Right lobe of liver (tissue), 6 donors: Measurements from ENCODE around the gene SH2D7. TPM values are rescaled to one million over a fixed set of nuclear protein-coding genes. Genes with fewer than 3 reads are reported as not detected.
A peak's percentile ranks its signal among the peaks of the same experiment; 100 is the strongest.

Experiments used
- ATAC-seq, 4 donors: fragments of 200-7000 bp; cut with Tn5 transposase; one replicate each; pipeline ENCODE4 v1.9.1; 2020; ENCODE audit warnings: mild to moderate bottlenecking in 4 of 4, moderate library complexity in 4 of 4
- DNase-seq, 3 donors: peaks; one replicate each; pipeline ENCODE4 v3.0.0-alpha.2; 2020
- H3K27ac ChIP-seq, 3 donors: fragments of 200-600 bp; one replicate each; pipeline ENCODE4 v1.8.0; 2022
- H3K27me3 ChIP-seq, 2 donors: fragments of 200-600 bp; one replicate each; pipeline ENCODE4 v1.8.0; 2022
- H3K36me3 ChIP-seq, 4 donors: fragments of 200-600 bp; sonication (generic) in 1 of 4; one replicate each; pipeline versions ENCODE4 v1.5.1 to v1.8.0; 2017 to 2022; ENCODE audit warnings: control low read depth in 1 of 4
- H3K4me1 ChIP-seq, 4 donors: fragments of 200-600 bp; sonication (generic) in 1 of 4; one replicate each; pipeline versions ENCODE4 v1.5.1 to v1.8.0; 2017 to 2022; ENCODE audit warnings: control low read depth in 1 of 4
- H3K4me3 ChIP-seq, 3 donors: fragments of 200-600 bp; one replicate each; pipeline ENCODE4 v1.8.0; 2022
- H3K9me3 ChIP-seq, 4 donors: fragments of 200-600 bp; sonication (generic) in 1 of 4; one replicate each; pipeline versions ENCODE4 v1.5.1 to v1.8.0; 2017 to 2022; ENCODE audit warnings: control low read depth in 1 of 4
- POLR2A ChIP-seq: fragments of 450-650 bp; IDR thresholded peaks from one replicate; pipeline ENCODE4 v1.6.1; 2017; ENCODE audit warnings: antibody characterized with exemption, mild to moderate bottlenecking
- WGBS: methylation state at CpG from one replicate; pipeline ENCODE4 v1.1.6; 2018; ENCODE audit warnings: low coverage, low lambda C conversion rate; ENCODE audit not compliant: insufficient coverage; ENCODE audit errors: missing lambda C conversion rate; 5-methylcytosine and 5-hydroxymethylcytosine counted together
- intact Hi-C, 2 donors: fragments of 100-400 bp; cut with DNase I; formaldehyde crosslinking; loops; one replicate each; pipeline versions ENCODE4 v1.11.2 to v1.14.1; 2022
- total RNA-seq, 6 experiments: library from RNA; depleted of rRNA in 2 of 6; stranded (reverse); fragments of >200 nt in 2 of 6; fragmentation: NEBNext Ultra II Directional in 3 of 6; extraction: Animal tissue kit (Norgen Biotek cat#: 25700) in 3 of 6; gene quantifications; one replicate each; pipeline versions ENCODE4 v1.1.0 to v1.2.4, GENCODE V29; 2016 to 2023
- TF ChIP-seq, protein P1 (sequence below), 4 donors: fragments of 200-600 bp in 3 of 4; fragments of 450-650 bp in 1 of 4; IDR thresholded peaks; one replicate each; pipeline versions ENCODE4 v1.5.1 to v1.8.0; 2016 to 2022; ENCODE audit warnings: antibody characterized with exemption in 4 of 4, mild to moderate bottlenecking in 2 of 4
- donor health status: DM: no; HTN: yes; CAD: no.
- donor health status: DM: no; HTN: no; CAD: no.
- donor health status: DM: no; HTN: no; CAD: no.
- donor health status: DM: no; HTN: yes; CAD: no.
- donor health status: DM: no; HTN: yes; CAD: no.

SH2D7 gene
- total RNA-seq, 6 experiments from 2014 or later, result not detected

DNA sequence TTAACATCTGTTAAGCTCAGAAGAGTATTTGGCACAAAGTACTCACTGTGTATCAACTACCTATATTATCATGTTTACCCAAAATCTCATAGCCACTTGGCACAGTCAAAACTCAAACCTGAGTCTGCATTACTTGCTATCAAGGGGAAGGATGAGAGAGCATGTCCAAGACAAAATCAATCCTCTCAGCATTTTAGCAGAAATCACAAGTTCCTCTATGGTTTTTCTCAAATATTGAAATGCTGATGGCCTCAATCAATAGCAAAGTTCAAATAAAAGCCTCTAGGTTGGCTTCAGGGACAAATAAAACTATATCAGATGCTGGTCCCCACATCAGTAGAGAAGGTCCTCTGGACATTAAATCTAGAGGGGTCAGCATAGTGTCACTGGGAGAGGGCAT is 29.1 kb upstream of the SH2D7 start:
- Histone ChIP-seq H3K27me3 (no peaks in the 10 kb centered on the region), H3K27ac (peak overlapping the region; percentile 82 to 99 (median 92)), H3K4me3 (no peak overlapping the region), H3K4me1 (peaks cover 0 to 87% (median 35%) of the 10 kb centered on the region in 4 donors), H3K36me3 (no peaks in the 10 kb centered on the region), H3K9me3 (no peaks in the 10 kb centered on the region)
- no peak for DNase-seq
- TF ChIP-seq POLR2A, result no peak
- TF ChIP-seq, protein P1, sequence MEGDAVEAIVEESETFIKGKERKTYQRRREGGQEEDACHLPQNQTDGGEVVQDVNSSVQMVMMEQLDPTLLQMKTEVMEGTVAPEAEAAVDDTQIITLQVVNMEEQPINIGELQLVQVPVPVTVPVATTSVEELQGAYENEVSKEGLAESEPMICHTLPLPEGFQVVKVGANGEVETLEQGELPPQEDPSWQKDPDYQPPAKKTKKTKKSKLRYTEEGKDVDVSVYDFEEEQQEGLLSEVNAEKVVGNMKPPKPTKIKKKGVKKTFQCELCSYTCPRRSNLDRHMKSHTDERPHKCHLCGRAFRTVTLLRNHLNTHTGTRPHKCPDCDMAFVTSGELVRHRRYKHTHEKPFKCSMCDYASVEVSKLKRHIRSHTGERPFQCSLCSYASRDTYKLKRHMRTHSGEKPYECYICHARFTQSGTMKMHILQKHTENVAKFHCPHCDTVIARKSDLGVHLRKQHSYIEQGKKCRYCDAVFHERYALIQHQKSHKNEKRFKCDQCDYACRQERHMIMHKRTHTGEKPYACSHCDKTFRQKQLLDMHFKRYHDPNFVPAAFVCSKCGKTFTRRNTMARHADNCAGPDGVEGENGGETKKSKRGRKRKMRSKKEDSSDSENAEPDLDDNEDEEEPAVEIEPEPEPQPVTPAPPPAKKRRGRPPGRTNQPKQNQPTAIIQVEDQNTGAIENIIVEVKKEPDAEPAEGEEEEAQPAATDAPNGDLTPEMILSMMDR (IDR thresholded peaks at IDR 0.05), result no peak
- intact Hi-C loops, result loop anchor here in 1 of 2 donors (10.0 kb wide), 1 partner anchor 58 kb away; no protein-coding TSS in a partner anchor
- no peak for ATAC-seq

DNA sequence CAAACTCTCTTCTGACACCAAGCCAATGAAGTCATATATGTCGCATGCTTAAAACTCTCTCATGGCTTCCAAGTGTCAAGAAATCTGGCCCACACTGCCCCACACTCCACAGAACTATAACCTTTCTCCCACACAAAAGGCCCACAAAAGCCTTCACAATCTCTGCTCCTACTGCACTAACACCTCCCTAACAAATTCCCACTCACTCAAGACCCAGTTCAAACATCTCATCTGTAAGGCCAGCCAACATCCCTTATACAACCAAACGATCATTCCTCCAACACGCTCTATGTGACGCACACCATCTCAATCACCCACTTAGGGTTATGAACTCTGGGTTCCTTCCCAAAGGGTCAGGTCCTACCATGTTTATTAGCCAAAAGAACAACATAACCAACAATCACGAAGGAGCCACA is 28.4 kb upstream of the SH2D7 start:
- Histone ChIP-seq H3K4me1 (peaks cover 0 to 94% (median 38%) of the 10 kb centered on the region in 4 donors), H3K27me3 (no peaks in the 10 kb centered on the region), H3K4me3 (no peak overlapping the region), H3K27ac (peak overlapping the region; percentile 82 to 99 (median 92)), H3K36me3 (no peaks in the 10 kb centered on the region), H3K9me3 (no peaks in the 10 kb centered on the region)
- no peak for TF ChIP-seq POLR2A
- TF ChIP-seq, protein P1 (IDR thresholded peaks at IDR 0.05), result no peak
- 31% methylated on average over 5 of the region's 5 CpGs for WGBS
- DNase-seq, result peak in 1 of 3 donors; percentile 40
- intact Hi-C loops, result loop anchor here in 1 of 2 donors (10.0 kb wide), 1 partner anchor 59 kb away; no protein-coding TSS in a partner anchor
- no peak for ATAC-seq

GRCh38 chr15:78064544-78064943 is 27.8 kb upstream of the SH2D7 start:
- H3K4me3 ChIP-seq, result no peak overlapping the region
- no peak for DNase-seq
- intact Hi-C loops, result loop anchor here in 1 of 2 donors (10.0 kb wide), 1 partner anchor 60 kb away; no protein-coding TSS in a partner anchor
- peak overlapping the region; percentile 82 to 99 (median 92) for H3K27ac ChIP-seq
- H3K9me3 ChIP-seq, result no peaks in the 10 kb centered on the region
- no peak for TF ChIP-seq POLR2A
- TF ChIP-seq, protein P1 (IDR thresholded peaks at IDR 0.05), result no peak
- peaks cover 0 to 95% (median 41%) of the 10 kb centered on the region in 4 donors for H3K4me1 ChIP-seq
- ATAC-seq, result peak in 1 of 4 donors; percentile 5
- H3K27me3 ChIP-seq, result no peaks in the 10 kb centered on the region
- H3K36me3 ChIP-seq, result no peaks in the 10 kb centered on the region
- 47% methylated on average over 2 of the region's 2 CpGs for WGBS

DNA sequence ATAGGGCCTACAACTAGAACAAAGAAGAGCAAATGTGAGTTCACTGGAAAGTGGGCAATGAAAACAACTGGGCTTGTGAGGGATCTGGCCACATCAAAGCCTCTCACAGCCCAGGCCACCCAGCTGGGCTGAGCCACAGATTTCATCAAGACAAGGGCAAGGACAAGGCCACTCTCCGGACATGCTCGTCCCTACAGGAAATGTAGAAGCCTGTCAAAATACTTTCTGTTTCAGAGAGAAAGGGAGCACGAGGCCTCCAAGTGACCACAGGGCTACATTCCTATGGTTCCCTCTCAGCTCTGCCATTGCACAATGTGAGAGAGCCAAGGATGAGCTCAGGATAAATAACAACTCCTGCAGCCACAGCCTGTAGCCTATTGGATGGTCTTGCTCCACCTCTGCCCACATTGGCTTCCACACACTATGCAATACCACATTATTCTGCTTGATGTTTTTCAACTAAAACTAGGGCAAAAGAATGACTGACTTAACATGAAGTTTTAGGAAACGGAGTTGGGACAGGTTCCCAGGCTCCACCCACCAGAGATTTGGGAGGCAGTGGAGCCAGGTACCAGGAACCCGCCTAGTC is 27.0 kb upstream of the SH2D7 start:
- no peaks in the 10 kb centered on the region for H3K9me3 ChIP-seq
- H3K27ac ChIP-seq, result peak overlapping the region; percentile 82 to 99 (median 92)
- peak; percentile 78 to 93 (median 84) for DNase-seq
- peaks cover 0 to 95% (median 40%) of the 10 kb centered on the region in 4 donors for H3K4me1 ChIP-seq
- H3K4me3 ChIP-seq, result no peak overlapping the region
- TF ChIP-seq, protein P1 (IDR thresholded peaks at IDR 0.05), result no peak
- peak; percentile 55 for TF ChIP-seq POLR2A
- ATAC-seq, result peak; percentile 80 to 91 (median 86)
- no peaks in the 10 kb centered on the region for H3K27me3 ChIP-seq
- no peaks in the 10 kb centered on the region for H3K36me3 ChIP-seq
- intact Hi-C loops, result loop anchor here in 1 of 2 donors (10.0 kb wide), 1 partner anchor 61 kb away; no protein-coding TSS in a partner anchor
- WGBS, result 0% methylated on average over 5 of the region's 5 CpGs
